Thymus (tissue), 11 donors: Measurements from ENCODE around the gene SNX15. TPM values are rescaled to one million over a fixed set of nuclear protein-coding genes. Genes with fewer than 3 reads are reported as not detected.

Experiments
- DNase-seq, 9 donors: peaks; one replicate each; pipeline ENCODE4 v3.0.0-alpha.2; 2013; ENCODE audit warnings: low spot score in 9 of 9, low read depth in 6 of 9, missing footprints in 1 of 9
- H3K27ac ChIP-seq, 2 donors: one replicate each; pipeline ENCODE4 v1.5.1; 2013; ENCODE audit warnings: control low read depth in 1 of 2, low read depth in 1 of 2, low read length in 1 of 2, mild to moderate bottlenecking in 1 of 2, moderate library complexity in 1 of 2
- H3K27me3 ChIP-seq, 2 donors: one replicate each; pipeline ENCODE4 v1.5.1; 2013; ENCODE audit warnings: low read length in 1 of 2; ENCODE audit not compliant: control insufficient read depth in 2 of 2, insufficient read depth in 1 of 2
- H3K36me3 ChIP-seq, 2 donors: one replicate each; pipeline ENCODE4 v1.5.1; 2013; ENCODE audit warnings: low read length in 1 of 2, mild to moderate bottlenecking in 1 of 2, moderate library complexity in 1 of 2; ENCODE audit not compliant: control insufficient read depth in 2 of 2, insufficient read depth in 2 of 2
- H3K4me1 ChIP-seq, 2 donors: one replicate each; pipeline ENCODE4 v1.5.1; 2013; ENCODE audit warnings: low read length in 2 of 2; ENCODE audit not compliant: control insufficient read depth in 2 of 2, insufficient read depth in 2 of 2
- H3K4me3 ChIP-seq, 2 donors: one replicate each; pipeline ENCODE4 v1.5.1; 2013; ENCODE audit warnings: low read length in 2 of 2, control low read depth in 1 of 2, mild to moderate bottlenecking in 1 of 2
- H3K9me3 ChIP-seq, 2 donors: one replicate each; pipeline ENCODE4 v1.5.1; 2013; ENCODE audit warnings: low read length in 1 of 2, mild to moderate bottlenecking in 1 of 2; ENCODE audit not compliant: control insufficient read depth in 2 of 2, insufficient read depth in 1 of 2
- WGBS: extraction: QIAGEN DNeasy Blood & Tissue Kit; methylation state at CpG from one replicate; pipeline ENCODE4 v1.1.7; 2013; 5-methylcytosine and 5-hydroxymethylcytosine counted together
- polyA plus RNA-seq: library from polyadenylated mRNA; stranded (reverse); fragments of 200-250 nt; gene quantifications from one replicate; pipeline ENCODE4 v1.2.3, GENCODE V29; 2013
- total RNA-seq: library from RNA; stranded (reverse); fragments of 120-200 nt; gene quantifications from one replicate; pipeline ENCODE4 v1.2.4, GENCODE V29; 2013
- donor health status: healthy.

SNX15 gene
- total and polyA plus RNA-seq, 2 donors = 10.6 to 15.4 TPM

GRCh38 chr11:65083134-65083833 is 56.0 kb downstream of the SNX15 start:
- H3K9me3 ChIP-seq = no peaks in the 10 kb centered on the region
- H3K27me3 ChIP-seq = no peaks in the 10 kb centered on the region
- H3K4me1 ChIP-seq = peaks cover 14 to 40% of the 10 kb centered on the region in 2 donors
- H3K27ac ChIP-seq = peak overlapping the region; percentile 49 to 86
- 8% methylated on average over 13 of the region's 13 CpGs for WGBS
- H3K36me3 ChIP-seq = peaks cover 47 to 67% of the 10 kb centered on the region in 2 donors
- peak in 2 of 9 donors; percentile 6 to 21 for DNase-seq
- H3K4me3 ChIP-seq = peak overlapping the region; percentile 73 to 98

GRCh38 chr11:65083834-65084597 is 56.8 kb downstream of the SNX15 start, which contains the start of the genes CDCA5 and ZFPL1:
Gene CDCA5, minus strand, starts transcription at chr11:65084040. Its CDS starts 62 bp downstream, at chr11:65083978.
Gene ZFPL1, plus strand, starts transcription at chr11:65084222. Its CDS starts 477 bp downstream, at chr11:65084699.
- H3K9me3 ChIP-seq = peaks cover 0 to 2% of the 10 kb centered on the region in 2 donors
- H3K4me3 ChIP-seq = peak within 1 kb of the TSS; percentile 73 to 98
- peaks cover 48 to 69% of the 10 kb centered on the region in 2 donors for H3K36me3 ChIP-seq
- H3K27me3 ChIP-seq = no peaks in the 10 kb centered on the region
- under 1% methylated on average over 79 of the region's 79 CpGs for WGBS
- peaks cover 14 to 33% of the 10 kb centered on the region in 2 donors for H3K4me1 ChIP-seq
- peak; percentile 83 to 98 (median 94) for DNase-seq
- H3K27ac ChIP-seq = peak within 1 kb of the TSS; percentile 86 to 94

- peak overlapping the region; percentile 86 to 94 for H3K27ac ChIP-seq
- 57% methylated on average over 23 of the region's 23 CpGs for WGBS
Observed at GRCh38 chr11:65084598-65085375, 57.5 kb downstream of the SNX15 start.

GRCh38 chr11:65085446-65085845 is 58.2 kb downstream of the SNX15 start:
- 96% methylated on average over 4 of the region's 4 CpGs for WGBS
- no peak overlapping the region for H3K27ac ChIP-seq
- no peak for DNase-seq
- peaks cover 46 to 58% of the 10 kb centered on the region in 2 donors for H3K36me3 ChIP-seq
- H3K4me3 ChIP-seq = no peak overlapping the region
- peaks cover 0 to 2% of the 10 kb centered on the region in 2 donors for H3K9me3 ChIP-seq
- peaks cover 14 to 31% of the 10 kb centered on the region in 2 donors for H3K4me1 ChIP-seq
- H3K27me3 ChIP-seq = no peaks in the 10 kb centered on the region

More at GRCh38 chr11:65084598-65085375, 57.5 kb downstream of the SNX15 start:
- no peak for DNase-seq
- Histone ChIP-seq H3K36me3 (peaks cover 46 to 62% of the 10 kb centered on the region in 2 donors), H3K4me3 (peak overlapping the region; percentile 73 to 98), H3K4me1 (peaks cover 14 to 31% of the 10 kb centered on the region in 2 donors), H3K9me3 (peaks cover 0 to 2% of the 10 kb centered on the region in 2 donors), H3K27me3 (no peaks in the 10 kb centered on the region)

GRCh38 chr11:65086809-65087208 is 59.6 kb downstream of the SNX15 start:
- H3K9me3 ChIP-seq = peaks cover 0 to 2% of the 10 kb centered on the region in 2 donors
- no peak overlapping the region for H3K27ac ChIP-seq
- H3K27me3 ChIP-seq = no peaks in the 10 kb centered on the region
- WGBS = 98% methylated on average over 9 of the region's 9 CpGs
- peaks cover 14 to 30% of the 10 kb centered on the region in 2 donors for H3K4me1 ChIP-seq
- DNase-seq = no peak
- H3K36me3 ChIP-seq = peaks cover 42 to 50% of the 10 kb centered on the region in 2 donors
- no peak overlapping the region for H3K4me3 ChIP-seq

GRCh38 chr11:65087216-65087615 is 60.0 kb downstream of the SNX15 start:
- peaks cover 14 to 26% of the 10 kb centered on the region in 2 donors for H3K4me1 ChIP-seq
- DNase-seq = no peak
- no peak overlapping the region for H3K27ac ChIP-seq
- no peak overlapping the region for H3K4me3 ChIP-seq
- H3K9me3 ChIP-seq = peaks cover 0 to 2% of the 10 kb centered on the region in 2 donors
- H3K27me3 ChIP-seq = no peaks in the 10 kb centered on the region
- peaks cover 42 to 46% of the 10 kb centered on the region in 2 donors for H3K36me3 ChIP-seq
- WGBS = 97% methylated on average over 11 of the region's 11 CpGs

- WGBS = 98% methylated on average over 15 of the region's 15 CpGs
- H3K36me3 ChIP-seq = peaks cover 42 to 44% of the 10 kb centered on the region in 2 donors
Observed at GRCh38 chr11:65087827-65088226, 60.6 kb downstream of the SNX15 start.

GRCh38 chr11:65089621-65090020 is 62.4 kb downstream of the SNX15 start:
- Histone ChIP-seq H3K36me3 (peaks cover 42% of the 10 kb centered on the region in 2 donors), H3K4me1 (peaks cover 5 to 9% of the 10 kb centered on the region in 2 donors), H3K27ac (no peak overlapping the region), H3K9me3 (peaks cover 0 to 2% of the 10 kb centered on the region in 2 donors), H3K27me3 (no peaks in the 10 kb centered on the region), H3K4me3 (no peak overlapping the region)
- DNase-seq = no peak
- WGBS = 95% methylated on average over 4 of the region's 4 CpGs

More at GRCh38 chr11:65087827-65088226, 60.6 kb downstream of the SNX15 start:
- Histone ChIP-seq H3K27me3 (no peaks in the 10 kb centered on the region), H3K9me3 (peaks cover 0 to 2% of the 10 kb centered on the region in 2 donors), H3K4me3 (no peak overlapping the region), H3K27ac (no peak overlapping the region), H3K4me1 (peaks cover 14 to 20% of the 10 kb centered on the region in 2 donors)
- DNase-seq = no peak
